MG63 (cell line): ENCODE results near the gene ART1. TPM values are rescaled to one million over a fixed set of nuclear protein-coding genes. Genes with fewer than 3 reads are reported as not detected.
"Not testable (repeated sequence)": the region's sequence is repeated elsewhere in the genome, so short reads cannot be mapped to it uniquely, and the experiment has no call there.

ENCODE experiments used
- DNase-seq: peaks from one replicate; pipeline ENCODE4 v3.0.0-alpha.2; 2020
- H3K27me3 ChIP-seq: fragments of 250-450 bp; sonication (Bioruptor Pico); 2 replicates; pipeline ENCODE4 v1.5.1; 2020; ENCODE audit warnings: mild to moderate bottlenecking, moderate library complexity
- H3K36me3 ChIP-seq: fragments of 250-450 bp; sonication (Bioruptor Pico); 2 replicates; pipeline ENCODE4 v1.5.1; 2020; ENCODE audit warnings: mild to moderate bottlenecking, moderate library complexity
- H3K4me3 ChIP-seq: fragments of 250-450 bp; sonication (Bioruptor Pico); 2 replicates; pipeline ENCODE4 v1.5.1; 2020; ENCODE audit warnings: mild to moderate bottlenecking, moderate library complexity
- H3K9me3 ChIP-seq: fragments of 250-450 bp; sonication (Bioruptor Pico); 2 replicates; pipeline ENCODE4 v1.5.1; 2020; ENCODE audit warnings: mild to moderate bottlenecking, moderate library complexity
- total RNA-seq: library from RNA; depleted of rRNA; stranded (reverse); fragments of >200 nt; shearing (Covaris generic); gene quantifications from 2 replicates; pipeline ENCODE4 v1.2.3, GENCODE V29; 2014; ENCODE audit warnings: low replicate concordance

ART1 gene
- total RNA-seq, 1 experiment from 2014 or later, result not detected

DNA sequence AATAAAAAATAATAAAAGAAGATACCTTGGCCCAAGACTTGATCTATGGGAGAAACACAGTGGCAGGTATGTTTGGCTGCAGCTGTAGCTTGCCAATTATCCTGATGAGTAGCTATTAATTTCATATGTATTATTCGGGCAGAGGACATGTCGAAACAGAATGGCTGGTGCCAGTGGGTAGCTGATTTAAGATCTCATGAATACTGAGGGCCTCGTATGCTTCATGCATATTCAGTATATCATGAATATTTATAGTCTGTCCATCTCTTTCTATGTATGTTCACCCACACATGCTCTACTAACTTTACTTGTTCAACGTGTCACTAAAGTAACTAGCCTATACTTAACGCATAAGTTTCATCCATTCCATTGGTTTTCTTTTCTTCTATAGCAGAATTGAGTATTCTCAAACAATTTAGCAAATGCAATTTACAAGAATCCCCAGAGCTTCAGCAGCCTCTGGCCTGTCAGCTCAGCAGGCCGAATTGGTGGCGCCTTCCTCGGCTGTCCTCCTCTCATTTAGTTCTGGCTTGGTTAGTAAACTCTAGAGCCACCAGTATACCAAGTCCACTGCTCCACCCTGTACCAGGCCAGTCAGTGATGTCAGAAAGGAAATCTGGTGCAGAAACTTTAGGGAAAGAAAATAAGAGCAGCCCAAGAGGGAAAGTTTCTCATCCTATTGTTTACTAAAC lies 21.0 kb upstream of the ART1 start:
- DNase-seq, result no peak
- Histone ChIP-seq H3K4me3 (no peak overlapping the region), H3K9me3 (no peaks in the 10 kb centered on the region)

DNA sequence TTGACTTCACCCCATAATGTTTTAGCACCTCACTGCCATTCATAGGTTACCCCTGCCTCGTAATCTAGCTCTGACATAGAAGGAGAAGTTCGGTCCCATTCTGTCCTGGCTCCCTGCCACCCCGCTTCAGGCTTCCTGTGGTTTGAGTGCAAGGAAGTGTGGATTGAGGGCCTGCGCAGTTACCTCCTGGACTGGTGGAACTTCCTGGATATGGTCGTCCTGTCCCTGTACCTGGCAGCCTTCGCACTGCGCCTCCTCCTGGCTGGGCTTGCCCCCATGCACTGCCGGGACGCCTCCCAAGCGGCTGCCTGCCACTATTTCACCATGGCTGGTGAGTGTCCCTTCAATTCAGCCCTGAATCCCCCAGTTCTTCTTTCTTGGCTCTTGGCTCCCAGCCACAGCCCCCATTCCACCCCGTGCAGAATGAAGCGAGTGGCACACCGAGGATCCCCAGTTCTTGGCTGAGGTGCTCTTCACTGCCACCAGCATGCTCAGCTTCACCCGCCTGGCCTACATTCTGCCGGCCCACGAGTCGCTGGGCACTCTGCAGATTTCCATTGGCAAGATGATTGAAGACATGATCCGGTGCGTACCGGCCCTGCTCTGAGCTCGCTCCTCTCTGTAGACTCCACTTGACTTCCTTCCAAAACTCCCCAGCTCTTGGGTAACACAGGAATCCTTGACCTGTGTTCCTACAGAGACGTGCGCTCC lies 18.5 kb upstream of the ART1 start:
- Histone ChIP-seq H3K27me3 (no peaks in the 10 kb centered on the region), H3K4me3 (no peak overlapping the region), H3K9me3 (no peaks in the 10 kb centered on the region), H3K36me3 (no peaks in the 10 kb centered on the region)
- no peak for DNase-seq

More for the DNA sequence above, 21.0 kb upstream of the ART1 start:
- Histone ChIP-seq H3K36me3 (no peaks in the 10 kb centered on the region), H3K27me3 (no peaks in the 10 kb centered on the region)

DNA sequence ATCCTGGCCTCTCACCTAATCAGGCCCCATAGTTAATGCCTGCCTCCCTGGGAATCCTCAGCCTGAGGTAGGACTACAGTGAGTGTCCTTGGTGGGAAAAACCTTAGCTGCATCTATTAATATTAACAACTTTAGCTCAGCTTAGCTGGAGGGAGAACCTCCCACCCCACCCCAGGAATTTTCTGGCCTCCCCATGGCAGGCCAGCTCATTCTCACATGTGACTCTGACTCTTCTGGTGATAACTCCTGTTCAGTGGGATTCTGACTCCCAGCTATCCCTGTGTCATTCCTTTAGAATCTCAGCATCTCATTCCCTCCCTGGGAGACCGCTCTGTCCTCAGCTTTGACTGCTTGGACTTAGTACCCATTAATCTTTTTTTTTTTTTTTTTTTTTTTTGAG lies 17.6 kb upstream of the ART1 start:
- Histone ChIP-seq H3K9me3 (no peaks in the 10 kb centered on the region), H3K4me3 (no peak overlapping the region), H3K27me3 (no peaks in the 10 kb centered on the region), H3K36me3 (no peaks in the 10 kb centered on the region)
- peak; percentile 29 for DNase-seq

DNA sequence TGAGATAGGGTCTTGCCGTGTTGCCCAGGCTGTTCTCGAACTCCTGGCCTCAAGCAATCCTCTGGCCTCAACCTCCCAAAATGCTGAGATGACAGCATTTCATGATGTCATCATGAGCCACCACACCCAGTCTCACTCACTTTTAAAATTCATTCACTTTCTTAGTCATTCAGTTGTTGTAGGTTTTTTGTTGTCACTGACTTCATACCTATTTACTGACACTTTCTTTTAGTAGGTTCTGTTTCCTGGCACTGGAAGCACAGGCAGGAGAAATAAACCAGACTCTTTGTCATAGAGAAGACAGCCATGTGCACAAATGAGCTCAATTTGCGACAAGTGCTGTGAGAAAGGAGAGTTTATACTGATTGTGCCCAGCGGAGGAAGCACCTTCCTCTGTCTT lies 13.6 kb upstream of the ART1 start:
- no peaks in the 10 kb centered on the region for H3K36me3 ChIP-seq
- no peaks in the 10 kb centered on the region for H3K9me3 ChIP-seq
- H3K4me3 ChIP-seq, result no peak overlapping the region
- no peaks in the 10 kb centered on the region for H3K27me3 ChIP-seq
- DNase-seq, result no peak

DNA sequence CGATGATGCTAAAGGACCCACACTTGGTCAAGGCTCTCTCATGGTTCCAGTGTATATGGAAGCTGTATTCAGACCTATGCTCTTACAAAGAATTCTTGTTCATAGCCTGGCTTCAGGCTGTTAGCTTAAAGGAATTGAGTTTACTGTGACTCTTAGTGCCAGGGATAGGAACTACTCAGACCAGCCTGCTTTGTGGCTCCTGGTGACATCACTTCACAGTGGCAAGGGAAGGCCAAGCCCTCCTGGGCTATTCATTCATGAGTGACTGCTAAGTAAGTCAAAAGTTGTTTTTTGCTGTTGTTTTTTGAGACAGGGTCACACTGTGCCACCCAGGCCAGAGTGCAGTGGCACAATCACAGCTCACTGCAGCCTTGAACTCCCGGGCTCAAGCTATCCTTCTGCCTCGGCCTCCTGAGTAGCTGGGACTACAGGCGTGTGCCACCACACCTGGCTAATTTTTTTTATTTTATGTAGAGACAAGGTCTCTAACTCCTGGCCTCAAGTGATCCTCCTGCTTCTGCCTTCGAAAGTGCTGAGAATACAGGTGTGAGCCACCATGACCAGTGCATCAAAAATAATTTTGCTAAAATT lies 12.8 kb upstream of the ART1 start:
- Histone ChIP-seq H3K9me3 (no peaks in the 10 kb centered on the region), H3K4me3 (no peak overlapping the region), H3K27me3 (no peaks in the 10 kb centered on the region), H3K36me3 (no peaks in the 10 kb centered on the region)
- no peak for DNase-seq

DNA sequence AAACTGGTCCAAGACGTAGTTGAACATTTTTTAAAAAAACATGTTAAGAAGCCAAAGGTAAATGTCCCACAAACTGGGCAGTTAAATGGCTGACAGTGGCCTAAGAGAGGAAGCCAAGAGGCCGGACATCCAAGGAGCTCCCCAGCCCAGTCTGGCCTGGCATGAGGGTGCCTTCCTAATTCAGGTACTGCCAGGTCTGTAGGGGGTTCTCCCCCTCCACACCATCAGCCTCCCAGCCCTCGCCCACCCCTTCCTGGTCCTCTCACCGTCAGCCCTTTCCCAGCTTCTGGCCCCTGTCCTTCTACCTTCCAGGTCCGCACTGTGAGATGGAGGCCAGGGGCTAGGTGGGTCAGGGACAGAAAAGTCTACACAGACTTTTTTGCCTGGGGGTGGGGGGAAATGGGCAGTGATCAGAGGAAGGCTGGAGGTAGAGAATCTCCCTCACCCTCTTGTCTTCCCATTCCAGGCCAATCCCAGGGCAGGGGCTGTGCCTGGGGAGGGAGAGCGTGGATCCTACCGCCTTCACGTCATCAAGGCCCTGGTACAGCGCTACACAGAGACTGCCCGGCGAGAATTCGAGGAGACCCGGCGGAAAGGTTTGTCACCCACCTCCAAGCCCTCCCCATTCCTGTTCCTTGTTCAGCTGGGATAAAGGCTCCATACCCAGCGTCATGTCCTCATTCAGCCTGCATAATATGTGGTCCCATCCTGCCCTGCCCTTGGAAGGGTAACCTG lies 9.1 kb upstream of the ART1 start:
- no peaks in the 10 kb centered on the region for H3K9me3 ChIP-seq
- H3K36me3 ChIP-seq, result no peaks in the 10 kb centered on the region
- DNase-seq, result no peak
- no peaks in the 10 kb centered on the region for H3K27me3 ChIP-seq
- no peak overlapping the region for H3K4me3 ChIP-seq

DNA sequence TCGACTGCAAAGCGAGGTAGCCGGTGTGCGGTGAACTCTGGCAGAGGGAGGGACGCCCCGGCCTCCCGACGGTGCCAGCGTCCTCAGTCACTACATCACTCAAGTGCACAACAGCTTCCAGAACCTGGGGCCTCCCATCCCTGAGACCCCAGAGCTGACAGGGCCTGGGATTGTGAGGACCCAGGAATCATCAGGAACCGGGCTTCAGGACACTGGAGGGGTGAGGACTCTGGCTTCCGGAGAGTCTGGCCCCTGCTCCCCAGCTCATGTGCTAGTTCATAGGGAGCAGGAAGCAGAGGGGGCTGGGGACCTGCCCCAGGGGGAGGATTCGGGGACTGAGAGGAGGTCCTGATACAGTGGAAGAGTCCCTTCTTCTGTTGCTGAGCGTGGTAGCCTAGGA lies 7.7 kb upstream of the ART1 start:
- no peak for DNase-seq
- no peak overlapping the region for H3K4me3 ChIP-seq
- no peaks in the 10 kb centered on the region for H3K36me3 ChIP-seq
- no peaks in the 10 kb centered on the region for H3K9me3 ChIP-seq
- H3K27me3 ChIP-seq, result no peaks in the 10 kb centered on the region

DNA sequence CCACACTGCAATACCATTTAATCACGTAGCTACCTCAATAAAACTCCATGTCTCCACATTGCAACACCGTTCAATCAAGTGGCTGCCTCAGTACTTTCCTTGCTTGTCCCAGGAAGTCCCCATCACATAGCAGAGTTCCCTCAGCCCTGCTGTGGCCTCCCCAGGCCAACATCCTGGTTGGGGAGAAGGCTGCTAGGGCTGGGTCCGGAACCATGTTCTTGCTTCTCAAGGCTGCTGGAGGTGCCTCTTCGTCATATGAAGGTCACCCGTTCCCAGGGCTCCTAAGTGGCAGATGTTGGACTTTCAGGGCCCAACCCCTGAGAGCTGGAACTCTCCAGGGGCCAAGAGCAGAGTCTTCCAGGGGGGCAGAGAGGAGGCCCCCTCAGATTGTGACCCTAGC lies 6.4 kb upstream of the ART1 start:
- H3K9me3 ChIP-seq, result no peaks in the 10 kb centered on the region
- no peak for DNase-seq
- H3K27me3 ChIP-seq, result no peaks in the 10 kb centered on the region
- H3K36me3 ChIP-seq, result no peaks in the 10 kb centered on the region
- H3K4me3 ChIP-seq, result no peak overlapping the region

DNA sequence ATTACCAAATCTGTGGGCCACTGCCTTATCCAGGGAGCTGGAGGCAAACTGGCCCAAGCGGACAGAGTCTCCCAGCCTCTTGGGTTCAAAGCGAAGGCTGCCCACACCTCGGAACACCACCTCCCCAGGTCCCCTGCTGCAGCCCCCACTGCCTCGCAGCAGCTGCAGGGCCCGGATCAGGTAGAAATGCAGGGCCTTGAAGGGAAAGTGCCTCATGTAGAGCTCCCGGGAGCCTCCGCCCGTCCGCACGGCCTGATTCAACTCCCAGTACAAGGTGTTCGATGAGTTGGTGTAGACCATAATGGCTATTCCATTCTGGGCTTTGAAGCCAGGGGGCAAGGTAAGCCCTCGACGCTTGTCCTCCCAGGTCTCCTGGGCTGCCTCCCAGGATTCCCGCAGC lies 5.1 kb upstream of the ART1 start:
- no peaks in the 10 kb centered on the region for H3K36me3 ChIP-seq
- H3K9me3 ChIP-seq, result no peaks in the 10 kb centered on the region
- no peaks in the 10 kb centered on the region for H3K27me3 ChIP-seq
- no peak for DNase-seq
- no peak overlapping the region for H3K4me3 ChIP-seq

DNA sequence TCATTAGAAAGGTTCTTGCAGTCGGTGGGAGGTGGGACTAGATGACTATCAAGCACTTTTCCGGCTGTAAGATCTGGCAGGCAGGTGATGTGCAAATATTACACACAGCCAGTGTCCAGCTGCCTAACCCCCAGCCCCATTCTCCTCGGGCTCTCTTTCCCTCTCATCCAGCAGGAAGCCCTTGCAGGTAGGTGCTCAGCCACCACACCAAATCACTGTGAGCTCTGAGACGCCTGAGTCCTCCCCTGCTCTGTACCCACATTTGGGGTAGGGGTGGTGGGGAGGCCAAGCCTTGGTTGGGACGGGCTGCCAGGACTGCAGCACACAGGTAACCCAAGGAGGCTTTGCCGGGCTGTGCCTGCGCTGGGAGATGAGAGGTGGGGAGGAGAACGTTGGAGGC lies 3.7 kb upstream of the ART1 start:
- H3K27me3 ChIP-seq, result no peaks in the 10 kb centered on the region

DNA sequence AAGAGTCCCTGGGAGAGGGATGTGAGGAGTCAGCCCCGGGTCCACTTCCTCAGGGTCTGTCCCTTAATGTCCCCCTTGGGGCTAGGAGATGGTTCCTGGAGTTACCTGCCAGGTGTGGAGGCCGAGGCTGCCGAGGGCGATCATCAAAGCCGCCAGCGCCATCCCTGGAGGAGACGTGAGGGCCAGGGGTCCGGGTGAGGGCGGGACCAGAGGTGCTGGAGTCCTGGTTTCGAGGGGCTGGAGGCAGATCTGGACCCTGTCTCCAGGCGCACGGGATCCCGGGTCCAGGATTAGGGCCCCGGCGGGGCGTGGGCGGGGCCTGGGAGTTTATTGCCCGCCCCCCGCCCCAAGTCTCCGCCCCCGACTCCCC lies 3.2 kb upstream of the ART1 start, which contains the start of gene ART5:
ART5 (minus strand) TSS at position 292 of the 370 bp plus-strand sequence; CDS start at position 162, 130 bp downstream.
- Histone ChIP-seq H3K36me3 (no peaks in the 10 kb centered on the region), H3K4me3 (peak within 1 kb of the TSS; percentile 43), H3K9me3 (no peaks in the 10 kb centered on the region), H3K27me3 (no peaks in the 10 kb centered on the region)
- no peak for DNase-seq

More for the DNA sequence above, 3.7 kb upstream of the ART1 start:
- no peaks in the 10 kb centered on the region for H3K36me3 ChIP-seq
- DNase-seq, result no peak
- H3K9me3 ChIP-seq, result no peaks in the 10 kb centered on the region
- H3K4me3 ChIP-seq, result no peak overlapping the region

DNA sequence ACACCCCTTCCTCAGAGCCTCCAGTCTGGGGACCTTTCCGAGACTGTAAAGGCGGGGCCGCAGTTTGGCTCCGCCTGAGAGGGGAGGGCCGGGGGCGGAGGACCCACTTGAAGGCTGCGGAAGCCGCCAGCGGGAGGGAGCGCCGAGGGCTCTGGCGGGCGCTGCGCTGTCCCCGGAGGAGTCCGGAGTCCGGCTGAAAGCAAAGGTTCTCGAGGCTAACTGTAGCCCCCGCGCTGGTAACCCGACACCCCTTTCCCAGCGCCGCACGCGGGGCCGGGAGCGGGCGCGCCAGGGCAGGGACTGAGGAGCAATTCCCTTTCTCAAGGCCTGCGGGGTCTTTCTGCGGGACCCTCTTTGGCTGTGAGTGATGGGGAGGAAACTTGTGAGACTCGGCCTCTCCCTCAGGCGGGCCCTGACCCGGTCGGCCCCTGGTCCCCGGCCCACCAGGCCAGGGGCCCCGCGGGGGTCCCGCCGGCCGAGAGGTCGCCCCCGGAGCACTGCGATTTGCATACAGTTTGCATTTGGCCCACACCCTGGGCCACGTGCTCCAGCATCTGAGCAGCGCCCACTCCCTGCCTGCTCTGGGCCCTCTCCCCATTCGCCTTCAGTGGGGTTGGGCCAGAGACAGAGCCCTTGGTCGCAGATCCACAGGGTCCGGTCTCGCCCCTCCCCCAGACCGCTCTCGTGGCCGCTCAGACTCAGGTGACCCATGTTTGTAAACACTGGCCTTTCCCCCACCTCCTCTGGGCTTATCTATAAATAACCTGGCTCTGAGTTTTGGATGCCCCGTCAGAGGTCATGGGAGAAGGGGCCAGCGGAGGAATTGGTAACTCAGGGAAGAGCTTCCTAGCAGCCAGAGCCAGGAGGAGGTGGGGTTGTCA lies 2.6 kb upstream of the ART1 start:
- peak; percentile 75 for DNase-seq
- H3K36me3 ChIP-seq, result no peaks in the 10 kb centered on the region
- peak overlapping the region; percentile 43 for H3K4me3 ChIP-seq
- H3K9me3 ChIP-seq, result no peaks in the 10 kb centered on the region
- H3K27me3 ChIP-seq, result no peaks in the 10 kb centered on the region

DNA sequence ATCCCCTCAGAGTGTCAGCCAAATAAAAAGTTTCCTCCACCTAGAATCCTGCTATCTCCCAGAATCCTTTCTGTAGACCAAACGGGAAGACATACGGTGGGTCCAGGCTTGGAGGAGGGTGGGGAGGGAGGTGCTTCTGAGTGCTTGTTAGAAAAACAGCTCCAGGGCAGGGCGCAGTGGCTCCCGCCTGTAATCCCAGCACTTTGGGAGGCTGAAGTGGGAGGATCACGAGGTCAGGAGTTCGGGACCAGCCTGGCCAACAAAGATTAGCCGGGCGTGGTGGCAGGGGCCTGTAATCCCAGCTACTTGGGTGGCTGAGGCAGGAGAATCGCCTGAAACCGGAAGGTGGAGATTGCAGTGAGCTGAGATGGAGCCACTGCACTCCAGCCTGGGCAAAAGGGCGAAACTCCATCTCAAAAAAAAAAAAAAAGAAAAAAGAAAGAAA lies 1.8 kb upstream of the ART1 start:
- H3K36me3 ChIP-seq, H3K9me3 ChIP-seq, H3K27me3 ChIP-seq, DNase-seq, H3K4me3 ChIP-seq: not testable (repeated sequence)

DNA sequence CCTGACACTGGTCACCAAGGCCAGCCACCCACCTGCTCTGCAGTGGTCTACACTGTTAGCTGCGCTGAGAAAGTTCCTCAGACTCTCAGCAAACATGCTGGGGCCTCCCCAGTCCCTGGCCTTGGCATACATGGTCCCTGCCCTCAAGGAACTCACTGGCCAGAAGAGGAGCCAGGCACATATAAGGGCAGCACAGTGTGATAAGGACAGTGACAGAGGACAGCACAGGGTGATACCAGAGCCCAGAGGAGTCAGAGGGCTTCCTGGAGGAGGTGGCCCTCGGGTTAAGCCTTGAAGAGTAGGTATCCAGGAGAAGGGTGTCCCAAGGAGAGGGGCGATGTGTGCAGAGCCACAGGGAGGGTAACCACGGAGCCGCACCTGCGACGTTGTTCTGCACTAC lies 624 bp downstream of the ART1 start:
- Histone ChIP-seq H3K36me3 (no peaks in the 10 kb centered on the region), H3K27me3 (no peaks in the 10 kb centered on the region), H3K9me3 (no peaks in the 10 kb centered on the region), H3K4me3 (no peak overlapping the region)
- DNase-seq, result no peak

DNA sequence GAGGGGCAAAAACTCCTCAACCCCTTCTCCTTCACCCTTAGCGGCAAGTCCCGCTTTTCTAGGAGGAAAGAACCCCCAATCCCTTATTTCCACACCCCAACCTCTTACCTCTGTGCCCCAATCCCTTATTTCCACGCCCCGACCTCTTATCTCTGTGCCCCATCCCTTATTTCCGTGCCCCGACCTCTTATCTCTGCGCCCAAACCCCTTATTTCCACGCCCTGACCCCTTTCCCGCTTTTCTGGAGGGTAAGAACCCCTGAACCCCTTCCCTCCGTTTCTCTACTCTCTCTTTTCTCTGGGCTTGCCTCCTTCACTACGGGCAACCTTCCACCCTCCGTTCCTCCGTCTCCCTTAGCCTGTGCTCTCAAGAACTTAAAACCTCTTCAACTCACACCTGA lies 3.9 kb downstream of the ART1 start:
- H3K4me3 ChIP-seq, H3K9me3 ChIP-seq: not testable (repeated sequence)

DNA sequence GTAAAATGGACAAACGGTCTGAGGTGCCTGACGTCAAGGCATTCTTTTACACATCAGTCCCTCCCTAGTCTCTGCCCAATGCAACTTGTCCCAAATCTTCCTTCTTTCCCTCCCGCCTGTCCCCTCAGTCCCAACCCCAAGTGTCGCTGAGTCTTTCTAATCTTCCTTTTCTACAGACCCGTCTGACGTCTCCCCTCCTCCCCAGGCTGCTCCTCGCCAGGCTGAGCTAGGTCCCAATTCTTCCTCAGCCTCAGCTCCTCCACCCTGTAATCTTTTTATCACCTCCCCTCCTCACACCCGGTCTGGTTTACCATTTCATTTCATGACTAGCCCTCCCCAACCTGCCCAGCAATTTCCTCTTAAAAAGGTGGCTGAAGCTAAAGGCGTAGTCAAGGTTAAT lies 4.4 kb downstream of the ART1 start:
- not testable (repeated sequence) for H3K27me3 ChIP-seq, H3K4me3 ChIP-seq, H3K9me3 ChIP-seq, DNase-seq, H3K36me3 ChIP-seq

More for the DNA sequence above, 3.9 kb downstream of the ART1 start:
- not testable (repeated sequence) for H3K27me3 ChIP-seq, DNase-seq, H3K36me3 ChIP-seq
